ENCODE results near the gene RPL11. TPM values are rescaled to one million over a fixed set of nuclear protein-coding genes. Genes with fewer than 3 reads are reported as not detected.

Gene RPL11
- total RNA-seq, 1 experiment from 2014 or later, result 1,205 TPM

GRCh38 chr1:23651069-23651808 is 40.4 kb upstream of the RPL11 start:
- H3K79me2 ChIP-seq (ENCODE audit: low read depth), result no peaks in the 10 kb centered on the region
- BruUV-seq (replicated peaks), result no TSS peak
- CTCF ChIA-PET, result interaction anchor here (0.6 kb wide), 1 partner anchor 262 kb away, joined by 6 read pairs; no protein-coding TSS in a partner anchor
- no peaks in the 10 kb centered on the region for H3K4me1 ChIP-seq (replicated peaks; ENCODE audit: insufficient read depth)
- intact Hi-C loops (cut with micrococcal nuclease; ENCODE audit: unreplicated experiment), result no loop called here
- DNase-seq, result peak in 1 of 2 experiments; percentile 31
- H3K4me2 ChIP-seq, result no peak overlapping the region
- no peak overlapping the region for H3K4me3 ChIP-seq
- H3K9me2 ChIP-seq (ENCODE audit: insufficient read depth), result no peaks in the 10 kb centered on the region
- POLR2A ChIA-PET (ENCODE audit: unreplicated experiment), result interaction anchor here (0.6 kb wide), 2 partner anchors 142 to 463 kb away, joined by 3 to 6 read pairs; no protein-coding TSS in a partner anchor
- no peaks in the 10 kb centered on the region for H3K36me3 ChIP-seq (ENCODE audit: low read depth)
- H3K9me3 ChIP-seq (ENCODE audit: insufficient read depth, low read depth), result no peaks in the 10 kb centered on the region
- no peak overlapping the region for H2AFZ ChIP-seq
- no peak for TF ChIP-seq CTCF (conservative IDR thresholded peaks at IDR 0.05)
- TF ChIP-seq EZH2 (IDR thresholded peaks at IDR 0.05; ENCODE audit: low read depth), result no peak
- H3F3A ChIP-seq (ENCODE audit: insufficient read depth, low read depth), result no peaks in the 10 kb centered on the region
- H3K27ac ChIP-seq, result no peak overlapping the region
- no peaks in the 10 kb centered on the region for H3K27me3 ChIP-seq (ENCODE audit: insufficient read depth, low read depth)
- no peaks in the 10 kb centered on the region for H4K20me1 ChIP-seq (ENCODE audit: insufficient read depth)

- no peak overlapping the region for H2AFZ ChIP-seq
Observed at GRCh38 chr1:23657659-23658275, 33.8 kb upstream of the RPL11 start.

GRCh38 chr1:23660671-23661070 is 30.9 kb upstream of the RPL11 start:
- no peaks in the 10 kb centered on the region for H3K9me2 ChIP-seq (ENCODE audit: insufficient read depth)
- no TSS peak for BruUV-seq (replicated peaks)
- H3K4me2 ChIP-seq, result no peak overlapping the region
- no peaks in the 10 kb centered on the region for H4K20me1 ChIP-seq (ENCODE audit: insufficient read depth)
- H3K27me3 ChIP-seq (ENCODE audit: insufficient read depth, low read depth), result no peaks in the 10 kb centered on the region
- no peaks in the 10 kb centered on the region for H3K9me3 ChIP-seq (ENCODE audit: insufficient read depth, low read depth)
- DNase-seq, result no peak
- intact Hi-C loops (cut with micrococcal nuclease; ENCODE audit: unreplicated experiment), result no loop called here
- CTCF ChIA-PET, result no interaction called here
- TF ChIP-seq EZH2 (IDR thresholded peaks at IDR 0.05; ENCODE audit: low read depth) (no peak), CTCF (conservative IDR thresholded peaks at IDR 0.05) (no peak)
- H3K27ac ChIP-seq, result no peak overlapping the region
- H3K4me1 ChIP-seq (replicated peaks; ENCODE audit: insufficient read depth), result no peaks in the 10 kb centered on the region
- H3F3A ChIP-seq (ENCODE audit: insufficient read depth, low read depth), result no peaks in the 10 kb centered on the region
- POLR2A ChIA-PET (ENCODE audit: unreplicated experiment), result interaction anchor here (0.6 kb wide), 1 partner anchor 76 kb away, joined by 6 read pairs; no protein-coding TSS in a partner anchor
- no peak overlapping the region for H3K4me3 ChIP-seq
- no peaks in the 10 kb centered on the region for H3K36me3 ChIP-seq (ENCODE audit: low read depth)
- no peaks in the 10 kb centered on the region for H3K79me2 ChIP-seq (ENCODE audit: low read depth)
- no peak overlapping the region for H2AFZ ChIP-seq

More at GRCh38 chr1:23657659-23658275, 33.8 kb upstream of the RPL11 start:
- H3K4me3 ChIP-seq, result no peak overlapping the region
- DNase-seq, result peak in 1 of 2 experiments; percentile 45
- no peaks in the 10 kb centered on the region for H3F3A ChIP-seq (ENCODE audit: insufficient read depth, low read depth)
- CTCF ChIA-PET, result interaction anchor here (1.0 kb wide), 2 partner anchors 20 to 25 kb away, joined by 3 read pairs; no protein-coding TSS in a partner anchor
- H3K27me3 ChIP-seq (ENCODE audit: insufficient read depth, low read depth), result no peaks in the 10 kb centered on the region
- H3K4me2 ChIP-seq, result no peak overlapping the region
- POLR2A ChIA-PET (ENCODE audit: unreplicated experiment), result no interaction called here
- peak; percentile 74 for TF ChIP-seq CTCF (conservative IDR thresholded peaks at IDR 0.05)
- TF ChIP-seq EZH2 (IDR thresholded peaks at IDR 0.05; ENCODE audit: low read depth), result no peak
- H3K9me2 ChIP-seq (ENCODE audit: insufficient read depth), result no peaks in the 10 kb centered on the region
- H3K36me3 ChIP-seq (ENCODE audit: low read depth), result no peaks in the 10 kb centered on the region
- BruUV-seq (replicated peaks), result no TSS peak
- no peak overlapping the region for H3K27ac ChIP-seq
- intact Hi-C loops (cut with micrococcal nuclease; ENCODE audit: unreplicated experiment), result no loop called here
- H3K9me3 ChIP-seq (ENCODE audit: insufficient read depth, low read depth), result no peaks in the 10 kb centered on the region
- H4K20me1 ChIP-seq (ENCODE audit: insufficient read depth), result no peaks in the 10 kb centered on the region
- no peaks in the 10 kb centered on the region for H3K79me2 ChIP-seq (ENCODE audit: low read depth)
- no peaks in the 10 kb centered on the region for H3K4me1 ChIP-seq (replicated peaks; ENCODE audit: insufficient read depth)
